GM19239 (cell line): ENCODE results near the gene SPINT2.
"Not testable (repeated sequence)": the region's sequence is repeated elsewhere in the genome, so short reads cannot be mapped to it uniquely, and the experiment has no call there.

ENCODE experiments used
- DNase-seq: peaks from one replicate; pipeline ENCODE4 v3.0.0; 2011; ENCODE audit warnings: low spot score; ENCODE audit not compliant: insufficient read length
- FAIRE-seq: peaks from 2 replicates; lab custom pipeline; 2011; peaks lifted over from hg19 to GRCh38; lab: Jason Lieb, UNC

The SPINT2 gene

DNA sequence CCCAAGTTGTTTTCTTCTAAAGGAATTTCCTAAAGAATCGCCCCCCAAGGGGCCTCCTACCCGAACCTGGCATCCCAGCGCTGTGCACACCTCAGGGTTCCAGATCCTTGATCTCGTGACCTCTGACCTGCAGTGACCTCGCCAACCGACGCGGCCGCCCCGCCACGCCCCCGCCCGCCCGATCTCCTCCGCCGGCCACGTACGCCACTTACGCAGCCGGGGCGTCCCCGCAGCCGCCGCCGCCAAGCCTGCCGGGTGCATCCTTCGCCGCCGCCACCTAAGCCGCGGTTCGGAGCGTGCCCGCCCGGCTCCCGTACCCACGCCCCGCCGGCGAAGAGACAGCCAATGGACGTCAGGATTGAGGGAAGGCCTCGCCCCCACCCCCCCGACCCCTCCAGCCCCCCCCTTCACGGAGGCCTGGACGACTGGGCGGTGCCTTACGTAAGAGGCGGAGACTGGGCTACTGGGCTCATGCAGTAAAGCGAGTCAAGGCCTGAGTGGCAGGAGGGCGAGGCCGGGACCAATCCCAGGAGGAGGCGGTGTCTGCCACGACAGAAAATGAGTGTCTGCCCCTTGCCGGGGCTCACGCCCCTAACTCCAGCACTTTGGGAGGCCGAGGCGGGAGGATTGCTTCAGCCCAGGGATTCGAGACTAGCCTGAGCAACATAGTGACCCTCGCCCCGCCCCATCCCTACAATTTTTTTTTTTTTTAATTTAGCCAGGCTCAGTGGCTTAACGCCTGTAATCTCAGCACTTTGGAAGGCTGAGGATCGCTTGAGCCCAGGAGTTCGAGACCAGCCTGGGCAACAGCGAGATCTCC, 51.5 kb downstream of the SPINT2 start, which contains the start of gene YIF1B:
YIF1B (minus strand) TSS at position 291 of the 820 bp plus-strand sequence; CDS start at position 261, 30 bp downstream.
- peak; percentile 87 for FAIRE-seq
- DNase-seq = peak; percentile 98

DNA sequence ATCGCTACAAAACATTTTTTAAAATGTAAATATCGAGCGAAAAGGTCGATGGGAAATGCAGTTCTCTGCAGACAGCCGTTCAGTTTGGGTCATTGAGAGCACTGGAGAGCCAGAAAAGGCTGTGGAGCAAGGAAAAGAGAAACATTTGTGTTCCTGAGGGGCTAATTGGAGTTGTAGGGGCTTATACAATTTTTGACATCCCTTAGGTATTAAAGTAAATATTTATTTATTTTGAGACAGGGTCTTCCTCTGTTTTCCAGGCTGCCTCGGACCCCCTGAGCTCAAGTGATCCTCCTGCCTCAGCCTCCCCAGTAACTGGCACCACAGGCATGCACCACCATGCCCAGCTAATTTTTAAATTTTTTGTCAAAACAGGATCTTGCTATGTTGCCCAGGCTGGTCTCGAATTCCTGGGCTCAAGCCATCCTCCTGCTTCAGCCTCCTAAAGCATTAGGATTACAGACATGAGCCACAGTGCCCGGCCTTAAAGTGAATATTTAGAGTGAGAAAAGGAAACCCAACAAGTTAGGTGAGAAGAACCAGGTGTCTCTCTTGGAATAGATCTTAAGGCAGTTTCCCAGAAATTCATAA, 52.2 kb downstream of the SPINT2 start:
- DNase-seq (no peak), FAIRE-seq (no peak)

DNA sequence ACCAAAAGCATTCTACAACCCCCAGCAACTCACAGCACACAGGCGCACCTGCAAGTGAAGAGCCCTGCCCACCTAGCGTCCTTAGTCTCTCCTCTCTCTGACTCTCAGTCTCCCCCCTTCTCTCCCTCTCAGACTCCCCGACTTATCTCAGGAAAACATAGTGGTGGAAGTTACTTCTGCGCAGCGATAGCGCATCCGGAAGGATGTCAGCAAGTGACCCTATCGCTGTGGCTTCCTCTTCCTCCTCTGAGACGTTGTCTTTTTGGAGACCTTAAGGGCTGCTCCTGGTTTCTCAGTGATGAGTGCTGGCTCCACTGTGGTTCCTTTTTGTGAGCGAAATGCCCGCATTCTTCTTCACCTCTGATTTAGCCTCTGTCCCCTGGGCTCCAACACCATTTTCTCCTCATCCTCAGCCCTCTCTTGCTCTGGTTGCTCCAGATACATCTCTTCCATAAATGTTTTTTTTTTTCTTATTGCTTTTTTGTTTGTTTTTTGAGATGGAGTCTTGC, 52.8 kb downstream of the SPINT2 start:
- FAIRE-seq (no peak), DNase-seq (no peak)

DNA sequence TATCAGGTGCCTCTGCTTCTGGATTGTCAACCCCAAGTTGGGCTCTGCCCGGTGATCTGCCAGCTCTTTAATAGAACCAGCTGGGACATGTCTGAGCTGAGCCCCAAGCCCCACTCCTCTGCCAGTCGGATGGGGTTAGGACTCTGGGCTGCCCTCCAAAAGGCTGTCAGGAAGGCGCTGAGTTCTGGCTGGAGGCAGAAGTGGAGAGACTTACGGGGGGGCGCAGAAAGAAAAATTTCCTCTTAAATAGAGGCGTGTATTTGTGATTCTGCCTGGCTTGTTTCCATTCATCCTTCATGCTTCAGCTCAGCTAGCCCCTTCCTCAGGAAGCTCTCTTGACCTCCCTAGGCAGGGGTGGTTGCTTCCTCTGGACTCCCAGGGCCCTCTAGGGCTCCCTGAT, 54.3 kb downstream of the SPINT2 start:
- no peak for FAIRE-seq

DNA sequence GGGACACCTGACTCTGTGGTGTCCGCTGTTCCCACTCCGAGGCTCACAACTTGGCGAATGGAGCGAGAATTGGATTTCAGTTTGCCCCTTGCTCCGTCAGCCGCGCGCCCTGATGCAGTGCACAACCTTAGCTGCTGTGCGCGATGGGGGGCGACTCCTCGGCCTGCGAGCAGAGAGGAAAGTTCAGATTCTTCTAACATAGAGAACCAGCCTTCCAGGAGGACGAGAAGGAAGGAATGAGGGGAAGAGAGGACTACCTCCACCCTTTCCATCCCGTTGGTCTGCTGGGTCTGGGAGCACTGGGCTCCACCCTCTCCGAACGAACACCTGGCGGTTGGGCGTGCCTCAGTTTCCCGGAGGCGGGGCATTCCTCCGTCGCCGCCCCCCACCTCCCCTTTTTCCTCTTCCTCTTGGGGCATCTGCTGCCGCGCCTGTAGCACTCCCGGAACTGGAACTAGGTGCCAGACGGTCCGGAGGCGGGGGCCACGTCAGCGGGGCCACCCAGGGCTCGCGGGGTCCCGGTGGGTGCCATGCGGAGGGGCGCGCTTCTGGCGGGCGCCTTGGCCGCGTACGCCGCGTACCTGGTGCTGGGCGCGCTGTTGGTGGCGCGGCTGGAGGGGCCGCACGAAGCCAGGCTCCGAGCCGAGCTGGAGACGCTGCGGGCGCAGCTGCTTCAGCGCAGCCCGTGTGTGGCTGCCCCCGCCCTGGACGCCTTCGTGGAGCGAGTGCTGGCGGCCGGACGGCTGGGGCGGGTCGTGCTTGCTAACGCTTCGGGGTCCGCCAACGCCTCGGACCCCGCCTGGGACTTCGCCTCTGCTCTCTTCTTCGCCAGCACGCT, 55.3 kb downstream of the SPINT2 start, which contains the start of gene KCNK6:
KCNK6 (plus strand) TSS at position 425 of the 838 bp plus-strand sequence; CDS start at position 531, 106 bp downstream.
- FAIRE-seq = no peak
- DNase-seq = no peak

More for the DNA sequence above, 54.3 kb downstream of the SPINT2 start:
- DNase-seq = no peak

DNA sequence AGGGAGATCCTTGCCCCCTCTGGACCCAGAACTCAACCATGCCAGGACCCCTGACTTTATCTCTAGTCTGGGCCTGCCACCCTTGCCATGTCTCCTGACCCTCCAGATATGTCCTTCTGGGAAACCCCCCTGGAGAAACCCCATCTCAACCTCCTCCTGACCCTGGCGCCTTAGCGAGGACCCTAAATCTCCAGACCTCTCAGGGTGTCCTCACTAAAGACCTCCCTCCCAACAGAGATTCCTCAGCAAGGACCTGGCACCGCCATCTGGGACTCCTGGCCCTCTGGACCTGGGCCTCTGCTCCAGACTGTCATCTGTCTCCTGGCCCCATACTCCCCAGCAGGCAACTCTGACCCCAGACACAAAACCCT, 56.6 kb downstream of the SPINT2 start:
- no peak for DNase-seq
- FAIRE-seq = no peak

DNA sequence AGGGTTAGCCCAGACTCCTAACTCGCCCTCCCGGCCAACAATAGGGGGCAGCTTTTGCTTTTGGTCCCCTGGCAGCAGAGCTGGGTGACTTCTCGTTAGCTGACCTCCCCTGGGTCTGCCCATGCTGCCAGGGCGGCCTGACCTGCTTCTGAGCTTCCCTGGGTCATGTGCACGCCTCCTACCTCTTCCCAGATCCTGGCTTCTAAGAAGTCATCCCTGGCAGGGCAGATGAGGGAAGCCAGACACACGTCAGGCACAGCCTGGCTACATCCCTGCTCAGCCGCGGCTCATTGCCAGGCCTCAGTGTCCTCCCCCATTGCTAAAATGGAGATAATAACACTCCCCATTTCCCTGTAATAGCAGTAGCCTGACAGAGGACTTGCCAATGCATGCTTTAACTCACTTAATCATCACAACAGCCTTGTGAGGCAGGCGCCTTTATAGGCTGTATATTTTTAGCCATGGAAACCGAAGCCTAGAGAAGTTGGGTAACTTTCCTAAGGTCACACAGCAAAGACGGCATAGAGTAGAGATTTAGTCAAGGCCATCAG, 57.3 kb downstream of the SPINT2 start:
- DNase-seq (no peak), FAIRE-seq (no peak)

DNA sequence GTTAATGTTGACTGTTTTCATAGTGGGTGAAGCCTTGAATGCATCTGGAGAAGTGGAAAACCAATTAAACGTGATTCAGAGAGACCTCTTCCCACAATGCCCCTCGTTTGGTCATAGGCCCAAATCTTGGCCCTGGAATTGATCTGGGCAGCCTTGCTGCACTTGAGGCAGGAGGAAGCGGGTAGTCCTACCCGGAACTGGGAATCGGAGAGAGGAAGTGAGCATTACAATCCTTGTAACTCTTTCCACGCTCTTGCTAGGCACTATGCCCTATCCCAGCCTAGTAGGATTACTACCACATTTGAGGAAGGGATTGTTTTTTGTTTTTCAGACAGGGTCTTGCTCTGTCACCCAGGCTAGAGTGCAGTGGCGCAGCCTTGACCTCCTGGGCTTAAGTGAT, 58.9 kb downstream of the SPINT2 start:
- DNase-seq = no peak
- FAIRE-seq = no peak

DNA sequence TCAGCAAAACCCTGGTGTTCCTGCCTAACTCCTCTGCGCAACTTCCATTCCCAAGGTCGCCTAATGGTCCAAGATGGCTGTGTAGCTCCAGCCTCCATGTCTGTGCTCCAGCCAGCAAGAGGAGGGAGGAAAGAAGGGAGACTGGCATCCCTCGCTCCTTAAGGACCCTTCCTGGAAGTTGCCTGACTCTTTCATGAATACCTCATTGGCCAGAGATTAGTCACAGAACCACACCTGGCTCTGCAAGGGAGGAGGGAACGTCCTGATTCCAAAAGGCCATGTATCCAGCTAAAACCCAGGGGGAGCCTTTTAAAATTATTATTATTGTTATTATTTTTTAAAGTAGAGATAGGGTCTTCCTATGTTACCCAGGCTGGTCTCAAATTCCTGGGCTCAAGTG, 60.1 kb downstream of the SPINT2 start:
- DNase-seq (no peak), FAIRE-seq (no peak)

DNA sequence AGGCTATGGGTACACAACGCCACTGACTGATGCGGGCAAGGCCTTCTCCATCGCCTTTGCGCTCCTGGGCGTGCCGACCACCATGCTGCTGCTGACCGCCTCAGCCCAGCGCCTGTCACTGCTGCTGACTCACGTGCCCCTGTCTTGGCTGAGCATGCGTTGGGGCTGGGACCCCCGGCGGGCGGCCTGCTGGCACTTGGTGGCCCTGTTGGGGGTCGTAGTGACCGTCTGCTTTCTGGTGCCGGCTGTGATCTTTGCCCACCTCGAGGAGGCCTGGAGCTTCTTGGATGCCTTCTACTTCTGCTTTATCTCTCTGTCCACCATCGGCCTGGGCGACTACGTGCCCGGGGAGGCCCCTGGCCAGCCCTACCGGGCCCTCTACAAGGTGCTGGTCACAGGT, 62.2 kb downstream of the SPINT2 start:
- FAIRE-seq (no peak), DNase-seq (no peak)

DNA sequence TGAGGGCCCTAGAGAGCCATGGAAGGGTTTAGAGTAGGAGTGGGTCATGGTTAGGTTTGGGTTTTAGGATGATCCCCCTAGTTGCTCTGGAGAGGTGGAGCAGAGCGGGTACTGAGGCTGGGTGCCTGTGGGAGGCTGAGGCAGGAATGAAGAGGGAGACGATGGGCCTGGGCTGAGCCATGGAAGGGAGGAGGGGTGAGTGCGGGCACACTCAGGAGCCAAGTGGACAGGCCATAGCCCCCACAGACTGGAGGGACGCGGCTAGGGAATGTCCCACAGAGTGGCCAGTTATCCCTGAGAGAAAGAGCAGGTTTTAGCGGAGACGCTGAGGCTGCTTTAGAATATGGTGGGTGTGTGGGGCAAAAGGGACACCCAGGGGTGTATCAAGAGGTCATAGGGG, 65.3 kb downstream of the SPINT2 start:
- no peak for DNase-seq
- FAIRE-seq = no peak

DNA sequence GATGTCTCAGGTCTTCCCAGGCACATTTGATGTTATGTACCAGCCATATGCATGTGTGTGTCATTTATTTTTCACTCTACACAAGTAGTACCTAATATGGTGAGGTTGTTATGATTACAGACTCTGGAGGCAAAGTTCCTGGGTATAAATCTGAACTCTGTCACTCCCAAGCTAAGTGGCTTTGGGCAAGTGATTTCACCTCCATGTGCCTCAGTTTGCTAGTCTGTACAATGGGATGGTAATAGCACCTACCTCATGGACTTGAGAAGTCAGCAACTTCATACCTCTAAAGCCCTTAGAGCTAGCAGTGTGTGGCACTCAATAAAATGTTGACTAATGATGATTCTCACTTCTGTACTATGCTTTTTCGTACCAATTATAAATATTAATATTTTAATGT, 67.4 kb downstream of the SPINT2 start:
- no peak for FAIRE-seq

DNA sequence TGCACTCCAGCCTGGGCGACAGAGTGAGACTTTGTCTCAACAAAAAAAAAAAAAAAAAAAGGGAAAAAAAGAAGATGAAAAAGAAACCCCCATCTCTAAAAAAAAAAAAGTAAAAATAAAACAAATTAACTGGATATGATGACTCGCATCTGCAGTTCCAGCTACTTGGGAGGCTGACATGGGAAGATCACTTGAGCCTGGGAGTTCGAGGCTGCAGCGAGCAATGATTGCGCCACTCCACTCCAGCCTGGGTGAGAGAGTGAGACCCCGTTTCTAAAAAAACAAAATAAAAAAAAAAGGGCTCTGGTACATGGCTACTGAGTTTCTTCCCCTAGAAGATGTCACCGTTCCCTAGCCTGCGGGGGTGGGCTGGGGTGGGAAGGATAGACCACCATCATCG, 68.9 kb downstream of the SPINT2 start:
- FAIRE-seq (no peak), DNase-seq (no peak)

More for the DNA sequence above, 67.4 kb downstream of the SPINT2 start:
- DNase-seq = no peak

DNA sequence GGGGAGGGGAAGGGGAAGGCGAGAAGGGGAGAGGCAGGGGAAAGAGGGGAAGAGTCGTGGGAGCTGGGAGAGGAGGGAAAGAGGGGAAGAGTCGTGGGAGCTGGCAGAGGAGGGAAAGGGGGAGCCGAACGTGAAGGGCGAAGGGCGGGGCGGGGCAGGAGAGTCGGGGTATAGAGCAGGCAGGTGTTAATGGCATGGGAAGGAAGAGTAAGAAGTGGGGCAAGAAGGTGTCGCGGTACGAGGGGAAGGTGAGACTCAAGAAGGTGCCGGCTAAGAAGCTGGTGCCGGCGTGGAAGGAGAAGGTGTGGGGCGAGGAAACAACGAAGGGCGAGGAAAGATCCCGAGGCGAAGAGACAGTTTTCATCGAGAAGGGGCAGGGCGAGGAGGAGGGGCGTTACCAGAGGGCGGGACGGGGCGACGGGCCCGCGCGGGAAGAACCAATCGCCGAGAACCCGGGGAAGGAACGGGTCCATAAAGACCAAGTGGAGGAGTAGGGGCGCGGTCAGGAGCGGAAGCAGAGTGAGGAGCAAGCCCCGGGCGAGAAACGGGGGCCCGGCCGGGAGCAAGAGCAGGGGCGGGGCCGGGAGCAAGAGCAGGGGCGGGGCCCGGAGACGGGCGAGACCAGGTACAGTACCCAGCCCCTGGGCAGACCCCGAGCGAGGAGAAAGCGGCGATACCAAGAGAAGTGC, 71.7 kb downstream of the SPINT2 start:
- DNase-seq (peak; percentile 85), FAIRE-seq (peak; percentile 99)

DNA sequence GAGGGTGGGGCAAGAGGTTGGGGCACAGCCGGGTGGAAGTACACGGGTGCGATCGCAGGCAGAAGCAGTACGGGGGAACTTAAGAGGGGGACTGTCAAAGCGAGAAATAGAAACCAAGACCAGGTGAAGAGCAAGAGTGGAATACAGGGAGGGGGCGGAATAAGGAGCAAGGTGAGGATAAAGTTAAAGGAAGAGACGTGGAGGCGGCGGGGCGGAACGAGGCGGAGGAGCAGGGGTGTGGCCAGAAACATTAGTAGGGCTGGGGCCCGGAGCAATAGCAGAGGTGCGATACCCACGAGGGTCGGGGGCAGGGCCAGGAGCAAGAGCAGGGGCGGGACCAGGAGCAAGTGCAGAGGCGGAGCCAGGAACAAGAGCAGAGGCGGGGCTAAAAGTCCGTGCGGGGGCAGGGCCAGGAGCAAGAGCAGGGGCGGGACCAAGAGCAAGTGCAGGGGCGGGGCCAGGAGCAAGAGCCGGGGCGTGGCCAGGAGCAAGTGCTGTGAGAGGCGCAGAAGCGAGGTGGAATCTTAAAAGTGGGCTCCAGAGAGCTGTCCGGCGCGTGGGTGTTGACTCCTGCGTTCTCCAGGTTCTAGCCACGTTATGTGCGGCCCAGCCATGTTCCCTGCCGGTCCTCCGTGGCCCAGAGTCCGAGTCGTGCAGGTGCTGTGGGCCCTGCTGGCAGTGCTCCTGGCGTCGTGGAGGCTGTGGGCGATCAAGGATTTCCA, 72.4 kb downstream of the SPINT2 start:
- DNase-seq = peak; percentile 80
- no peak for FAIRE-seq

DNA sequence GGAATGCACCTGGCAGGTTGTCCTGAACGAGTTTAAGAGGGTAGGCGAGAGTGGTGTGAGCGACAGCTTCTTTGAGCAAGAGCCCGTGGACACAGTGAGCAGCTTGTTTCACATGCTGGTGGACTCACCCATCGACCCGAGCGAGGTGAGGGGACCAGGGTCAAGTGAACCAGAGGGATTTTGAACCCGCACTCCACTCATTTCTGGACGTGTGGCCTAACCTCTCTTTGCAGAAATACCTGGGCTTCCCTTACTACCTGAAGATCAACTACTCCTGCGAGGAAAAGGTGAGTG, 72.9 kb downstream of the SPINT2 start:
- FAIRE-seq = no peak
- DNase-seq = no peak

DNA sequence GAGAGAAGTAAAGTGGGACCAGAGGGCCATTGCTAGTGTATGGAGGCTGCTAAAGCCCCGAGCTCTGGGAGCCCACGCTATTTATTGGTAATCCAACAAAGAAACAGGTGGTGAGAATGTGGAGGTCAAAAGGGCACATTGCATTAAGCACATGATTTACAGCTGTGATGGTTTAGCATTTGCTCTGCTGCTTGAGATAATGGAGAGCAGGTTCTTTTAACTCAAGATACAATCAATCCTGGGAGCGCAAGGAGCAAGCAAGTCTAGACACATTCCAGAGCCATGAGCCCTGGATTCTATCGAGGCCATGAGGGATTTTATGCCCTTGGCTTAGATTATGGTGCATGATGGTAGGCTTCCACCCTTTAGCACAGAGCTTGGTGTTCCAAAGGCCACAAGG, 74.6 kb downstream of the SPINT2 start:
- not testable (repeated sequence) for FAIRE-seq, DNase-seq

DNA sequence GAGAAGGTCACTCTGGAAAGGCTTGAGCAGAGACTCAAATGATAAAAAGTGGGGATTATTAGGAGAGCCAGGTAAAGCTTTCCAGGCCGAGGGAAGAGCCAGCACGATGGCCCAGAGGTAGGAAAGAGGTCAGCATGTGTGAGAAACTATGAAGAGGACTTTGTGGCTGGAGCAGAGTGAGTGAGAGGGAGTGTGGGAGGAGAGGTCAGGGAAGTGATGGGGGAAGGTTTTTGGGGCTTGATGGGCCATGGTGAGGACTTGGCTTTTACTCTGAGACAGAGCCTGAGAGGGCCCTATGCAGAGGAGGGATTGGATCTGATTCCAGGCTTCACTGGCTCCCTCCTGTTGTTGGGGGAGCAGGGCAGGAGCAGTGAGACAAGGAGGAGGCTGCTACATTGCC, 76.6 kb downstream of the SPINT2 start:
- DNase-seq (no peak), FAIRE-seq (no peak)
